Naive B cell (primary cell): ENCODE measurements around the gene DBP. TPM values are rescaled to one million over a fixed set of nuclear protein-coding genes. Genes with fewer than 3 reads are reported as not detected.
"Not testable (repeated sequence)": the region's sequence is repeated elsewhere in the genome, so short reads cannot be mapped to it uniquely, and the experiment has no call there.

Experiments used
- ATAC-seq, 2 donors: fragments of 150-1000 bp; cut with Tn5 transposase; 2 replicates each; pipeline ENCODE4 v1.10.0; 2021; ENCODE audit warnings: low read depth in 2 of 2, mild to moderate bottlenecking in 2 of 2, moderate library complexity in 2 of 2
- DNase-seq: peaks from one replicate; pipeline ENCODE4 v3.0.0; 2022
- H3K27ac Mint-ChIP-seq, 6 donors: one replicate each; pipeline ENCODE4 v1.8.0; 2020 to 2022; ENCODE audit warnings: mild to moderate bottlenecking in 6 of 6, mixed read lengths in 6 of 6, moderate library complexity in 5 of 6, inconsistent platforms in 2 of 6
- H3K27me3 Mint-ChIP-seq, 3 donors: one replicate each; pipeline ENCODE4 v1.8.0; 2021 to 2022; ENCODE audit warnings: mixed read lengths in 3 of 3, mild to moderate bottlenecking in 1 of 3
- H3K36me3 Mint-ChIP-seq, 2 donors: one replicate each; pipeline ENCODE4 v1.8.0; 2020 to 2022; ENCODE audit warnings: mixed read lengths in 2 of 2, inconsistent platforms in 1 of 2, mild to moderate bottlenecking in 1 of 2
- H3K4me1 Mint-ChIP-seq, 3 donors: one replicate each; pipeline ENCODE4 v1.8.0; 2020 to 2022; ENCODE audit warnings: mixed read lengths in 3 of 3, inconsistent platforms in 1 of 3, mild to moderate bottlenecking in 1 of 3, moderate library complexity in 1 of 3
- H3K4me3 Mint-ChIP-seq, 8 donors: one replicate each; pipeline ENCODE4 v1.8.0; 2020 to 2022; ENCODE audit warnings: mild to moderate bottlenecking in 8 of 8, mixed read lengths in 8 of 8, moderate library complexity in 8 of 8, inconsistent platforms in 2 of 8
- H3K9me3 Mint-ChIP-seq, 7 donors: one replicate each; pipeline ENCODE4 v1.8.0; 2020 to 2022; ENCODE audit warnings: mixed read lengths in 7 of 7, mild to moderate bottlenecking in 5 of 7, inconsistent platforms in 2 of 7, moderate library complexity in 1 of 7
- polyA plus RNA-seq, 6 donors: library from polyadenylated mRNA; unstranded; fragments of 300-500 nt; fragmentation: Illumina TruSeq; gene quantifications; one replicate each; pipeline ENCODE4 v1.2.3, GENCODE V29; 2021; ENCODE audit warnings: low read depth in 6 of 6

Gene DBP
- polyA plus RNA-seq, 6 donors from 2014 or later = 27.6 to 73.8 (median 46.4) TPM

GRCh38 chr19:48659768-48660167, 22.6 kb upstream of the DBP start:
- H3K4me3 Mint-ChIP-seq = peak overlapping the region in 2 of 8 donors; percentile 15 to 39
- no peaks in the 10 kb centered on the region for H3K9me3 Mint-ChIP-seq
- peaks cover 9 to 19% (median 19%) of the 10 kb centered on the region in 3 donors for H3K4me1 Mint-ChIP-seq
- DNase-seq (peak; percentile 31), ATAC-seq (peak; percentile 14 to 27)
- peak overlapping the region in 2 of 6 donors; percentile 20 to 50 for H3K27ac Mint-ChIP-seq
- no peaks in the 10 kb centered on the region for H3K36me3 Mint-ChIP-seq
- no peaks in the 10 kb centered on the region for H3K27me3 Mint-ChIP-seq

DNA sequence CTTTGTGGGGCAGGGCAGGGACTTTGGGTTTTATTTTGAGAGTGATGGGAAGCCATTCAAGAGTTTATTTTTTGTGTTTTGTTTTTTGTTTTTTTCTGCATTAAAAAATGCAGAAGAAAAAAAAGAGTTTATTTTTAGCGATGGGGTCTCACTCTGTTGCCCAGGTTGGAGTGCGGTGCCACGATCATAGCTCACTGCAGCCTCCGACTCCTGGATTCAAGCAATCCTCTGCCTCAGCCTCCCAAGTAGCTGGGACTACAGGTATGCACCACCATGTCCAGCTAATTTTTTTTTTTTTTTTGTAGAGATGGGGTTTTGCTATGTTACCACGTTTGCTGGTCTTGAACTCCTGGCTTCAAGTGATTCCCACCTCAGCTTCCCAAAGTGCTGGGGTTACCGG, 21.3 kb upstream of the DBP start:
- no peaks in the 10 kb centered on the region for H3K27me3 Mint-ChIP-seq
- H3K36me3 Mint-ChIP-seq = no peaks in the 10 kb centered on the region
- DNase-seq = no peak
- no peaks in the 10 kb centered on the region for H3K9me3 Mint-ChIP-seq
- no peak for ATAC-seq
- H3K4me1 Mint-ChIP-seq = peaks cover 13 to 22% (median 19%) of the 10 kb centered on the region in 3 donors
- H3K27ac Mint-ChIP-seq = peak overlapping the region in 2 of 6 donors; percentile 53 to 60
- peak overlapping the region in 2 of 8 donors; percentile 15 to 45 for H3K4me3 Mint-ChIP-seq

DNA sequence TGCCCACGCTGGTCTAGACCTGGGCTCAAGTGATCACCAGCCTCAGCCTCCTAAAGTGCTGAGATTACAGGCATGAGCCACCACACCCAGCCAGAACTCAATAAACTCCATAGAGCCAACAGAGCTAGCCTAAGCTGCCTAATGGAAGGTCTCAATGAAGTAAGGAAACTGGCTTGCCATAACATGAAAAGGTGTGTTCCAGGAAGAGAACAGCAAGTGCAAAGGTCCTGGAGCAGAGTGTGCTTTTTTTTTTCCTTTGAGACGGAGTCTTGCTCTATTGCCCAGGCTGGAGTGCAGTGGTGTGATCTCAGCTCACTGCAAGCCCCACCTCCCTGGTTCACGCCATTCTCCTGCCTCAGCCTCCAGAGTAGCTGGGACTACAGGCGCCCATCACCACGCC, 20.6 kb upstream of the DBP start:
- peaks cover 13 to 26% (median 21%) of the 10 kb centered on the region in 3 donors for H3K4me1 Mint-ChIP-seq
- ATAC-seq, H3K9me3 Mint-ChIP-seq, H3K27me3 Mint-ChIP-seq, DNase-seq, H3K36me3 Mint-ChIP-seq: not testable (repeated sequence)
- peak overlapping the region in 1 of 6 donors; percentile 37 for H3K27ac Mint-ChIP-seq
- H3K4me3 Mint-ChIP-seq = peak overlapping the region in 1 of 8 donors; percentile 10

DNA sequence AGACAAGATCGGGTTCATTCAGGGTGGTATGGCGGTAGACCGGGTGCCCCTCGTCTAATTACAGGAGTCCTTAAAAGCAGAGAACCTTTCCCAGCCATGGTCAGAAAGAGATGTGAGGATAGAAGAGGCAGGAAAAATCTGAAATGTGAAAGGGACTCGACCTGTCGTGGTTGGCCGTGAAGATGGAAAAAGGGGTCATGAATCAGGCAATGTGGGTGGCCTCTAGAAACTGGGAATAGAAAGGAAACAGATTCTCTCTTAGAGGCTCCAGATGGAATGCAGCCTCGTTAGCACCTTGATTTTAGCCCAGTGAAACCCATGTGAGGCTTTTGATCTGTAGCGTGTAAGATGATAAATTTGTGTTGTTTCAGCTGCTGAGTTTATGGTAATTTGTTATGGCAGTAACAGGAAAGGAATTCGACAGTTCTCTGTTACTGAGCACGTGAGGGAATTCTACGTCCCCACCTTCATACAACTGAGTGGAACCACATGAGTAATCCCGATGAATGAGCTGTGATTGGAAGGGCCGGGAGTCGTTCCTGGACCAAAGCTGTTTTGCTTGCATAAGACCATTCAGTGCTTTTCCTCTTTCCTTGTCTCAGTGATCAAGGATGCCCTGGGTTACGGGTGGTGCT, 19.8 kb upstream of the DBP start:
- no peaks in the 10 kb centered on the region for H3K27me3 Mint-ChIP-seq

DNA sequence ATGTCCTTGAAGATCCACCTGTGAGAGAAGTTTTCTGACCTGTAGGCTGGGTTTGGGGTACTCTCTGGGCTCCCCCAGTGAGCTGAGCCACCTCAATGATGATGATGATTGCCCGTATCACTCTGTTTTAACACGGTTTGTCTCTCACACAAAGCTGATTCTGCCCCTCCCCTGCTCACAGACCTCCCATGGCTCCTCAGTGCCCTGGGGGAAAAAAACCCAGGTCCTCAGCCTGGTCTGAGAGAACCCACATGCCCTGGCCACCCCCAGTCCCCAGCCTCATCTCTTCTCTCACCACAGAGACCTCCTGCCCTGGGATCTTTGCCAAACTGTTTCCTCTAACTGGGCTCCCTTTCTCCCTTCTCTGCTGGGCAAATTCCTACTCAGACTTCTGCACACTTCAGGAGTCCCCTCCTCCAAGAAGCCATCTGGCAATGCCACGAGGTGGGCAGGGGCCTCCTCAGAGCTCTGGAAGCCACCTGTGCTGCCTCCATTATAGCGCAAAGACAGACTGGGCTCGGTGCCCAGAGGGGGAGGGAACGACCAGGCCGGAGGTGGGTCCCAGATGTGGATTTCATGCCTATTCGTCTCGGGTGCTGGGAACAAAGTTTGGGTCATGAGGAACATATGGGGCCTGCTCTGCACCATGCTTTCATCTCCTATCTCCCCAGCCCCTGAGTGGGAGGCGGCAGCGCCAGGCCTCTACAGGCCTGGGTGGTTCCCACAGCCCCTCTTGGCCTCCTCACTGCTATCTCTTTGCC, 17.3 kb upstream of the DBP start:
- DNase-seq (no peak), ATAC-seq (no peak)
- Mint-ChIP-seq H3K9me3 (no peaks in the 10 kb centered on the region), H3K4me1 (peaks cover 13 to 30% (median 29%) of the 10 kb centered on the region in 3 donors), H3K36me3 (no peaks in the 10 kb centered on the region), H3K27ac (peak overlapping the region in 5 of 6 donors; percentile 41 to 96 (median 91)), H3K27me3 (no peaks in the 10 kb centered on the region), H3K4me3 (peak overlapping the region in 1 of 8 donors; percentile 60)

More for the DNA sequence above, 19.8 kb upstream of the DBP start:
- Mint-ChIP-seq H3K4me3 (no peak overlapping the region), H3K9me3 (no peaks in the 10 kb centered on the region), H3K36me3 (no peaks in the 10 kb centered on the region), H3K27ac (peak overlapping the region in 2 of 6 donors; percentile 5 to 82), H3K4me1 (peaks cover 18 to 31% (median 25%) of the 10 kb centered on the region in 3 donors)
- DNase-seq = no peak
- no peak for ATAC-seq

DNA sequence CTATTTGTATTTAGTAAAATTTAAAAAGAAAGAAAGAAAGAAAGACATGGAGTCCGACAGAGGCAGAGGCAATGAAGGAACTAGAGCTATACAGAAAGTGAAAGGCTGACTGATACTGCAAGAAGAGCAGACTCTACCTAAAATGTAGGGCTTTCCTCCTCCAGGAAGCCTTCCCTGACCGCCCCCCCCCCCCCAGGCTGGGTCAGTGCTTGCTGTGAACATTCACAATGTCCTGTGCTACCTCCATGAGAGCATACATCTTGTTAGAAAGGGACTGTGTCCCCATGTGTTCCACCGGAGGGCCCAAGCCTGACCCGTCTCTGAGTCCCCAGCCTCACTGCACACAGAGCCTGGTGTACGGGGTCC, 14.5 kb upstream of the DBP start:
- Mint-ChIP-seq H3K36me3 (no peaks in the 10 kb centered on the region), H3K9me3 (no peaks in the 10 kb centered on the region), H3K4me3 (no peak overlapping the region), H3K27me3 (no peaks in the 10 kb centered on the region), H3K27ac (peak overlapping the region in 2 of 6 donors; percentile 12 to 89), H3K4me1 (peaks cover 38 to 57% (median 38%) of the 10 kb centered on the region in 3 donors)
- DNase-seq (no peak), ATAC-seq (no peak)

DNA sequence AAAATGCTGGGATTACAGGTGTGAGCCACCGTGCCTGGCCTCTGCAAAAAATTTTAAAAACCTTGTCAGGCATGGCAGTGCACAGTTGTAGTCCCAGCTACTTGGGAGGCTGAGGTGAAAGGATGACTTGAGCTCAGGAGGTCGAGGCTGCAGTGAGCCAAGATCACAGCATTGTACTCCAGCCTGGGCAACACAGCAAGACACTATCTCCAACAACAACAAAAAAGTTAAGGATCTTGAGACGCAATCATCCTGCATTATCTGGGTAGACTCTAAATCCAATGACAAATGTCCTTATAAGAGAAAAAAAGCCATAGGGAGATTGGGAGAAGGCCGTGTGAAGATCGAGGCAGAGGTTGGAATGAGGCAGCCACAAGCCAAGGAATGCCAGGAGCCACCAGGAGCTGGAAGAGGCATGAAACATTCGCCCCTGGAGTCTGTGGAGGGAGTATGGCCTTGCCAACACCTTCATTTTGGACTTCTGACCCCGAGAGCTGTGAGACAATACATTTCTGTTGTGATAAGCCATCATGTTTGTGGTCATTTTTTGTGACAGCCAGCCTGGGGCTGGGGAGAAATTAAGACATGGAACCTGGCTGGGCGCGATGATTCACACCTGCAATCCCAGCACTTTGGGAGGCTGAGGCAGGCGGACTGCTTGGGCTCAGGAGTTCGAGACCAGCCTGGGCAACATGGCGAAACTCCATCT, 13.9 kb upstream of the DBP start:
- no peak for ATAC-seq
- peaks cover 39 to 59% (median 44%) of the 10 kb centered on the region in 3 donors for H3K4me1 Mint-ChIP-seq
- H3K4me3 Mint-ChIP-seq = peak overlapping the region in 2 of 8 donors; percentile 27 to 51

DNA sequence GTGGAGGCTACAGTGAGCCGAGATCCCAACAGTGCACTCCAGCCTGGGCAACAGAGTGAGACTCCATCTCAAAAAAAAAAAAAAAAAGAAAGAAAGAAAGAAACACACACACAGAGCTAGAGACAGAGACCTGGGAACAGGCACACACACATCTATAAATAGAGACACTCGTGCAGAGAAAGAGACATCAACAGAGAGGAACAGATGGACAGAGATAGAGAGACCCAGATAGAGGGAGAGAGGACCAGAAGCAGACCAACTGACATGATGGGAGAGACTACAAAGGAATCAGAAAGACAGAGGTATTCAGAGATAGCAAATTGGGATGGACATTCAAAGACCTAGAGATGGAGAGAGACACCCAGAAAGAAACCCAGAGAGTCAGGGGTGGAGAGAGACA, 11.0 kb upstream of the DBP start:
- Mint-ChIP-seq H3K36me3 (no peaks in the 10 kb centered on the region), H3K4me1 (peaks cover 50 to 74% (median 53%) of the 10 kb centered on the region in 3 donors), H3K4me3 (peak overlapping the region in 7 of 8 donors; percentile 35 to 90 (median 67)), H3K27ac (peak overlapping the region; percentile 64 to 90 (median 82)), H3K9me3 (no peaks in the 10 kb centered on the region), H3K27me3 (no peaks in the 10 kb centered on the region)
- DNase-seq (no peak), ATAC-seq (no peak)

More for the DNA sequence above, 13.9 kb upstream of the DBP start:
- Mint-ChIP-seq H3K27ac (peak overlapping the region in 4 of 6 donors; percentile 54 to 89 (median 63)), H3K36me3 (no peaks in the 10 kb centered on the region), H3K9me3 (no peaks in the 10 kb centered on the region), H3K27me3 (no peaks in the 10 kb centered on the region)
- no peak for DNase-seq

GRCh38 chr19:48646722-48647216, 9.6 kb upstream of the DBP start:
- Mint-ChIP-seq H3K4me1 (peaks cover 52 to 66% (median 58%) of the 10 kb centered on the region in 3 donors), H3K27me3 (no peaks in the 10 kb centered on the region), H3K27ac (peak overlapping the region in 5 of 6 donors; percentile 40 to 89 (median 74)), H3K4me3 (peak overlapping the region; percentile 22 to 98 (median 94)), H3K36me3 (no peaks in the 10 kb centered on the region), H3K9me3 (no peaks in the 10 kb centered on the region)
- ATAC-seq = no peak
- DNase-seq = no peak

GRCh38 chr19:48646001-48646721, 9.0 kb upstream of the DBP start, which contains the start of gene CA11:
CA11 (minus strand) TSS chr19:48646187; CDS start chr19:48645632, 555 bp downstream.
- peaks cover 56 to 64% (median 64%) of the 10 kb centered on the region in 3 donors for H3K4me1 Mint-ChIP-seq
- H3K9me3 Mint-ChIP-seq = no peaks in the 10 kb centered on the region
- DNase-seq (peak; percentile 91), ATAC-seq (peak; percentile 71 to 79)
- H3K4me3 Mint-ChIP-seq = peak within 1 kb of the TSS; percentile 91 to 98 (median 96)
- H3K27ac Mint-ChIP-seq = peak within 1 kb of the TSS; percentile 83 to 98 (median 94)
- H3K36me3 Mint-ChIP-seq = no peaks in the 10 kb centered on the region
- H3K27me3 Mint-ChIP-seq = no peaks in the 10 kb centered on the region

- Mint-ChIP-seq H3K4me3 (peak overlapping the region; percentile 91 to 98 (median 96)), H3K27ac (peak overlapping the region; percentile 81 to 98 (median 94)), H3K4me1 (peaks cover 56 to 67% (median 65%) of the 10 kb centered on the region in 3 donors), H3K9me3 (no peaks in the 10 kb centered on the region), H3K27me3 (no peaks in the 10 kb centered on the region), H3K36me3 (no peaks in the 10 kb centered on the region)
- DNase-seq (no peak), ATAC-seq (no peak)
These were observed 8.4 kb upstream of the DBP start for GRCh38 chr19:48645620-48646000.

GRCh38 chr19:48644839-48645619, 7.8 kb upstream of the DBP start:
- peak overlapping the region; percentile 10 to 97 (median 90) for H3K27ac Mint-ChIP-seq
- DNase-seq = peak; percentile 74
- peaks cover 57 to 69% (median 63%) of the 10 kb centered on the region in 3 donors for H3K4me1 Mint-ChIP-seq
- no peaks in the 10 kb centered on the region for H3K27me3 Mint-ChIP-seq
- H3K9me3 Mint-ChIP-seq = no peaks in the 10 kb centered on the region
- H3K4me3 Mint-ChIP-seq = peak overlapping the region; percentile 91 to 98 (median 96)
- no peaks in the 10 kb centered on the region for H3K36me3 Mint-ChIP-seq
- peak; percentile 48 to 57 for ATAC-seq
